GM19193 (cell line): ENCODE results near the gene ZNF423.

ENCODE experiments used
- POLR2A ChIP-seq: IDR thresholded peaks from 4 replicates; pipeline ENCODE4 v1.6.1; 2011; ENCODE audit not compliant: insufficient read depth, insufficient read length; ENCODE audit errors: extremely low read depth

Gene ZNF423

DNA sequence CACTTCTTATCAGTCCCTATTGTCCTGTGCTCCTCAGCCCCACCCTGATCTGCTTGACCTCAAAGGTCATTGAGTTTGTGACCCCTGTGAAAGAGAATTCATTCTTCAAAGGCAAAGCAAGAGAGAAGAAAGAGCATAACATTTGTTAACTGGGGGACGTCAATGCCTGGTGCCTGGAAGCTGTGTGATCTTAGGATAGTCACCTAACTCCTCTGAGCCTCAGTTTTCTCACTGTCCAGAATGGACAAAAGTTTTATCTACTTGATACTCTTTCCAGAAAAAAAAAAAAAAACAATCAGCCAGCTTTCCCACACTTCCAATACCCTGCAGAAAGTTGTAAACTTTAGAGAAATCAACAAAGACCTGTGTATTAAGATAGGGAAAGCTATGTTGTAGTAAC is 309.2 kb downstream of the ZNF423 start:
- no peak for TF ChIP-seq POLR2A

DNA sequence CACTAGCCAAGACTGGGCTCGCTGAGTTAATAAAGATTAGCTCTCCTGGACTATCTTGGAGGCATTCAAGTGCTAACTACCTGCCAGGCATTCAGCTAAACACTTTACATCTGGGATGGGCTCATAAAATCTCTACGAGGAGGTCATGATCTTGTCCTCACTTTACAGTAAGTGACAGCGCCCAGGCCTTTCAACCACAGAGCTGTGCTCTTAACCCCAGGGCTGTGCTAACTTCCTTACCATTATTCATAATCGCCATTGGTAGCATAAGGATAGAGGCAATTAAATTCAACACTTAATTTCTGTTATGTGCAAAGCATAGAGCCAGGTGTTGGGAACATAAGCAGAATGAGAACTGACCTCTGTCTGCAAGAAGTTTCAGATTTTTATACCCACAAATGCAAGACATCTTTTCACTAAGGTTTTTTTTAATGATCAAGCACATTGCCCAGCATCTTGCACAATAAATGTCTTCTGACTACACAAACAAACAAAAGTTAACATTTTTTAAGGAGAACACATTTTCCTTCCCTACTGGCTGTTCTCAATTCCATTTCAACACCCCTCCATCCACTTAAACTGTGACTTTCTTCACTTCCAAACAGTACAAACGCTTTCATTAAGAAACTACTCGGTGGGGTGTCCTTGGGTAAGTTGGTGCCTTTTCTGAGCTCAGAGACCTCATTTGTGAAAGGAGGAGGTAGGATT is 310.0 kb downstream of the ZNF423 start:
- no peak for TF ChIP-seq POLR2A

DNA sequence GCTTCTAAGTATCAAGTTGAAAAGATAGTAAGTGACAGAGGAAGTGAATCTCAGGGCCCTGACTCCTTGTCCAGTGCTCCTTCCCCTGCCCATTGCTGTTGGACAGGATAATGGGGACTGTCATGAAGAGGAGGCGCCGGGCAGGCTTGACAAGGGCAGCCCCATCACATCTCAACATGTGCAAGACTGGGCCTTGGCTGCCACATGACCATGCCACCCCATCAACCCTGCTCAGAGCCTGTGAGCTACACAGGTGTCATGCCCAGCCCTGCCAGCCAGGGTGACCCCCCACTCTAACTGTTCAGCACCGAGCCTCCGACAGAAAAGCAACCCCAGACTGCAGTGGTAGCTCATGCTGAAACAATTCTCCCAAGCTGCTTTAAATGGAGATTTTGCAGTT is 310.7 kb downstream of the ZNF423 start:
- TF ChIP-seq POLR2A, result no peak

DNA sequence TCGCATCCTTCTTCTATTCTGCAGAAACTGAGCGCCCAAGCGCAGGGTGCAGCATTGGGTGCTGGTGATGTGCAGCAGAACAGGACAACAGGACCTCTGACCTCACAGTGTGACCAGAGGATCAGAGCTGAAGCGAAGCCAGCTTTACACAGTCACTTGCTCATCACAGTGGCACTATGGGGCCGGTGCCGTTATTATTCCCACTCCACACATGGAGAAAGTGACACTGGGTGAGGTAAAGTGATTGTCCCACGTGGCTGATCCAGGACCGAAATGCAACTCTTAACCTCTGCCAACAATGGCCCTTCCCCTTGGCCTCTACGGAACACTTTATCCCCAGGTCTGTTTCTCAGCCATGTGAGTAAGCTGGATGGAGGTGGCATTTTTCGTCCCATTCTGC is 311.1 kb downstream of the ZNF423 start:
- no peak for TF ChIP-seq POLR2A

DNA sequence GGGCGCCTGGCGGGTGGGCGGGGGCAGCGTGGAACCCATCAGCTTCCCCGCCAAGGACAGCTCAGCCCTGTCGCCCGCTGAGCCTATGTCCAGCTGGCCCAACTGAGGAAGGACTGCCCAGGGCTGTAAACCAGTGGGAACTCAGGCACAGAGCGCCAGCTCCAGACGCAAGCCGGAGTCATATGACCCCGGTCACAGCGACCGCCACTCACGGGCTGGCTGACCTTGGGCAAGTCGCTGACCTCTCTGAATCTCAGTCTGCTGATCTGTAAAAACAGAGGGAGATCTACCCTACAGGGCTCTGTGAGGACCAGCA is 312.3 kb downstream of the ZNF423 start:
- no peak for TF ChIP-seq POLR2A

DNA sequence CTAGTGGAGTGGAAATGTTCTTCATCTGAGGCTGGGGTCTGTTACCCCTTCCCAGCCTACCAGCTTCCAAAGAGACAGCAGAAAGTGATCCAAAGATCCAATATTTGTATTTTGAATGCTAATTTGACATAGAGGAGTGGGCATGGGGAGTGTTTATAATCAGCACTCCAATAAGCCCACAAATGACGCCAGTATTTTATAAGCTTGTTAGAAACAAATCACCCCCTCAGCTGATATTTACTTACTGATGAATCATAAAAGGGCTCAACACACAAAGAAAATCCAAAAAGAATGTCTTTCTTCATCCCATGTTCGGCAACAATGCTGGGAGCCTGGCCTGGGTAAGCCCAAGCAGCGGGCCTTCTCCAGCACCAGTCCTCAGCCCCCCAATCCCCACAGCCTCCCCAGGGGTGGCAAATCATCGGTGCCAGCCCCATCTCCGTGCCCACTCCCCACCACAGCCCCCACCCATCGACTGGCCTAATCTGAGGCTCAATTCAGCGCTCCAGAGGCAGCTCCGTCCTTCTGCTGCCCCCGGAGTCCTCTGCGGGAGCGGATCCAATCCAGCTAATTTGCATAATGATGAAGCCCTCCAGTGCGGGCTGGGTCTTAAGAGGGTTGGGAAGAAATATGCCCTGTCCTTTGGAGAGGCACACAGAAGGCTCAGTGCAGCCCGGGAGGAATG is 312.8 kb downstream of the ZNF423 start:
- no peak for TF ChIP-seq POLR2A

DNA sequence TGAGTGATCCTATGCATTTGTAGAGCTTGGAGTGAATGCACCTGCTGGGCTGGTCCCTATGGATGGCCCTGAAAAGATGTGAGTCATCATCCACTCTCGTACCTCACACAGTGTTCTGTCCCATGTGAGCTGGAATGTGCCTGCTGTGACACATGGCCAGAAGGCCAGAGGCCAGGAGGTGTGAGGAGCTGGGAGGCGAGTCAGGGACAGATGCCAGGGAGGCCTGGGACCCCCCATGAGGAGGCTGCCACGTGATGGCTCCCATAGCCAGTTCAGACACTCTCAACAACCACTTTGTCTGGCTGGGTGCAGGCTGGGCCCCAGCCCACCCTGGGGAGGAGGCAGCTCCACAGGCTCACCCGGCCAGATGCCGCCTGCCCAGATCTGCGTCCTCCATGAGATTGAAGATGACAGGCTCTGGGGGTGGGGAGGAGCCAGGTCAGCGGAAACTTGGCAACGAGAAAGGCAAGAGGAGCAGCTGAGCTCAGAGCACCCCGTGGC is 313.5 kb downstream of the ZNF423 start:
- no peak for TF ChIP-seq POLR2A

DNA sequence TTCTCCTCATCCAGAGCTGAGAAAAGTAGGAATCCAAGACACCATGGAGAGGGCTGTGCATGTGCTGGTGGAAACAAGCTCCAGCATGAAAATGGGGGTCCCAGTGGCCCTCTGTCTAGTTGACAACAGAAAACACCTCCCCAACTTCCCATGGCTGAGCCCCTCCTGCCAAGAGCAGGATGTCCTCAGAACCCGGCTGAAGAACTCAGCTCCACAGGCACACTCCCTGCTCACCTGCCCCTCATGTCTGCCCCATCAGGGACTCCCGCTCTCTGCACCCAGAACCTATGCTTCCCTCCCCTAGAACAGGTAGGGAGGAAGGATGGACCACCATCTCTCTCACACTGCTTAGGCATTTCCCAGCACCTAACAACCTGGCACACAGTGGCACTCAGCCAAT is 315.1 kb downstream of the ZNF423 start:
- TF ChIP-seq POLR2A, result no peak

DNA sequence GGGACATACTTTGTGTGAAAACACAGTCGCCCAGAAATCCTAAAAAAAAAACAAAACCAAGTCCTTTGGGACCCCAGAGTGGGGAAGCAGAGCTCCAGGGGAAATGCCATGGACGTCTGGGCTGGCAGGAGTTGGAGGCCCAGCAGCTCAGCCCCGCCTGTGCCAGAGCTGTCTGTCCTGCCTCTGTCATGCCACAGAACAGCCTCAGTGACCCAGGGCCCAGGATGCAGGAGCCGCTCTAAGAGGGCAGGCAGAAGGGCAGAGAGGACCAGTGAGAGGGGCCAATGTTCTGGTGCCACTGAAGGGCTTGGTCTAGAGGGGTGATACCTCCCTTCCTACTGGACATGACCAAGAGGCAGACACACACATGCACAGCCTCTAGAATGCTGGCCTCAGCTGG is 316.2 kb downstream of the ZNF423 start:
- no peak for TF ChIP-seq POLR2A

DNA sequence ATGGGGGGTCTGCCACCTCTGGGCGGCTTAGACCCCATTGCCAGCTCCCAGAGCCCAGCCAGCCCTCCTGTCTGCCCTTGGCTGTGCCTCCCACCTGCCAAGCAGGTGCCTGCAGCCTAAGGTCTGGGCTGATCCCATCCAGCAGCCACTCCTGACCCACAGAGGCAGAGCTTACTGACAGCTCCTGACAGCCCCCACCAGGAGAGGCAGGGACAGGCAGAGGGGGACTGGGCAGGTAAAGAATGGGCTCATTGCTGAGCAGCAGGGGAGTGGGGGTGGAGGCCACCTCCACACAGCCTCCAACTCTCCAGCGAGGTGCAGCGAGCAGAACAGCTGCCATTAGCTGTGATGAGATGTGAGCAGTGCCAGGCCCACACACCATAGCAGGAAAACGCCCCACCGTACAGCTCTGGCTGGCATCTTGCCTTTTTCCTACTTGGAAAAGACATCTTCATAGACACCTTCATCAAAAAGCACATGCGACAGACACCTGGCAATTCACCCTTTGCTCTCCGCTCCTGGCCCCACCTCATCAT is 317.9 kb downstream of the ZNF423 start:
- TF ChIP-seq POLR2A, result no peak

DNA sequence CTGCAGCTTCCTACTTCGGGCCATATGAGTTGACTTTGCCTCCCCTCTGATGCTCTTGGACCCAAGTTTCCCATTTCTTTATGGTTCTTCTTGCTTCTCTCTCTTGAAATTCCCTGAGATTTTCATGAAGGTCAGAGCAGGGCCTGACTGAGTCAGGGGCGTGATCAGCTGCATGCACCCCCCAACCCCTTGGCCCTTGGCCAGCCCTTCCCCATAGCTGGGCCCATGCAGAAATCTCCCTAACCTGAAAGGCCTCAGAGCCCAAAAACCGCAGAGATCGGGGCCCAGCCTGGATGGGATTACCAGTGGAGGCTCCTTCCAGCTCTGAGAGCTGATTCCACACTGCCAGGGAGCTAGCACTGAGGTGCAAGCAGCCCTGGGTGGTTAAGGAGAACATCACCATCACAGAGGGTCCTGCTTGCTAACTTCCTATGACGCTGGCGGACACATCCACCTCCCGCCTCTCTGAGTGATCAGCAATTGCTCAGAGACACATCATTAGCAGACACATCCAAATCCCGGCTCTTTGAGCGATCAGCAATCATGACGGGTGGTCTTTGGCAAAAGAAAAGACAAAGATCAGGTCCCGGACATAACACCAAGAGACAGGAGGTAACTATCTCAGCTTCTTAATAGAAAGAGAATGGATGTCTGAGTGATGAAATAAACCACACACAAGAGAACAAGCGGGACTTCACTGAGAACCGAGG is 320.9 kb downstream of the ZNF423 start:
- no peak for TF ChIP-seq POLR2A

DNA sequence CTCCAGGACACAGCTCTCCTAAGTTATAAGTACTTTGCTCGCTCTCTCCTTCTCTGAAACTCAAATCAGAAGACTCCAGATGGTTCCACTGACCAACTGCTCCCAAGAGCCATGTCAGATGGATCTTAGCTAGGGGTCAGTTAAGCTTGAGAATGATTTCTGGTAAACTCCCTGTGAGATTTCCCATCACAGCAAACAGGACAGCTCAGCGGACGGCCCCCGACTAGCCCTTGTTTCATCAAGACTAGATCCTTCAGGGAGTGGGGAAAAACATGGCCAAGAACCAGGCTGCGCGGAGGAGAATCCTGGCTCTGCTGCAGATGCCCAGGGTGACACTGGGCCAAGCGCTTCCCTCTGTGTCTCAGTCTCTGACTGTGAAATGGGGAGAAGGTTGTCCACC is 322.5 kb downstream of the ZNF423 start:
- TF ChIP-seq POLR2A, result no peak

DNA sequence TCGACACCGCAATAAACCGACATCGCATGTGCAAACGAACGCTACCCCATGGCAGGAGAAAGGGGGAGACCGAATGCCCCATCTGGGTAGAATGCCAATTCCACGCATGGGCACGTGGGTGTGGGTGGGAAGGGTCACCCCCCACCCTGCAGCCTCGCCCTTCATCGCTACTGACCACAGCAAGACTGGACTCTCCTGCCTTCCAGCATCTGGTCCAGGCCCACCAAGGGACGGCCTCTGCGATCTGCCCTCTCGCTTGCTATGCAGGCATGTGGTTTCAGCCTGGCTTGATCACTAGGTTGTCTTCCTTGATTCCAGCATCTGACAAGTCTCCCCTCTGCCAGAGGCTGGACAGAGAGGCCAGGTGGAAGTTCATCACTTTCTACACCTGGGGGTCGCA is 323.0 kb downstream of the ZNF423 start:
- no peak for TF ChIP-seq POLR2A

DNA sequence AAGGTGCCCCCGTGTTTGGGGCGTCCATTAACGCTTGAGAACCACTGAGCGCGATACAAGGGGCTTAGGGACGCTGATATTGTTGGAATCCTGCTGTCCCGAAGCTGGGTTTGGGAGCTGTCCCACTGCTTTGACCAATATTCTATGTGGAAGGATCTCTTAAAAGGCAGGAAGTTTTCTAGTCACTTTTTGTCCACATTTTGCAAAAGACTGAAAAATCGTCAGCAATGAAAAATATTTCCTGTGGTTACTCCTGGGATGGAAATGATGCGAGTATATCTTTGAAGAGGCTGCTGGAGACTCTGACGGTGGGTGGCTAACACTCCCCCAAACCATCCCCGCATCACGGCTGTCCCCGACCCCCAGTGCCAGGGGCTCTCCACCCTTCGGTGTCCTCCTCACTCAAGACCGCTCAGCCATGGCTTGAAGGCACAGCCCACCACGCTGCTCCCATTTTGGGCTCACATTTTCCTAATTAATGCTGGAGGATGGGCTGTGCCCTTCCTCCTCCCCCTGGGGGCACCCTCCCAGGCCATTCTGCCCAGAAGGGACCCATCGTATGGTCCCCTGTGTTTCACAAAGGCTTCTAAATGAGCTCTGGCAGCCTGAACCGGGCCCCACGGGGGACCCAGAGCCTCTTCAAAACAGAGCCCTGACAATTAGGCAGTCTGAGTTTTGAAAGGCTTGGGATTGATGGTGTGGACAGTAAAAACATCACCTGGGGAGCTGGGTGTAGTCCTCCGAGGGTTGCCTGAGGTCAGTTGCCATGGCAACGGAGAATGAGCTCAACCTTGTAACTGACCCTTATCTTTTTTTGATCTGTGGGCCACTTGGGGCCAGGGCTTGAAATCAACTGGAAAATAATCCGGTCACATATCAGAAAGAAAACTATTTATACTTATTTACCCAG is 323.7 kb downstream of the ZNF423 start:
- no peak for TF ChIP-seq POLR2A

DNA sequence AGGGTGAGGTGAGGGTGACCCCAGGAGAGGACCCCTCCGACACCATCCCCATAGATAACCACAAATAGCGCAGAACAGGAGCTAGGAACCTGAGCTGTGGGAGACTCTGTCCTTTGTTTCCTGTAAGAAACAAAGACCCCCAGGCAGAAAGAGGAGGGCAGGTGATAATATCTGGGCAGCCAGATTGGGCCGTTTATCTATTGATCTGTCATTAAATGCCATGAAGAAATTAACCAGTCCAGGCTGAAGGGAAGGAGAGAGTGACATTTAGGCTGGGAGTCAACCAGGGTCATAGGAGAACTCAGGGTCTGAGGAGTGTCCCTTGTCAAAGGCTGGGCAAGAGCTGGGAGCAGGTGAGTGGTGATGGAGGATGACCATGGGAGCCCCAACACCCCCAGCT is 324.5 kb downstream of the ZNF423 start:
- no peak for TF ChIP-seq POLR2A
